ENCODE data around the gene PRKG2. TPM values are rescaled to one million over a fixed set of nuclear protein-coding genes. Genes with fewer than 3 reads are reported as not detected.

Gene PRKG2
- total RNA-seq, 2 donors from 2014 or later = 0.16 to 0.25 TPM

- Mint-ChIP-seq H3K36me3 (no peaks in the 10 kb centered on the region), H3K27ac (no peak overlapping the region), H3K9me3 (peaks cover 0 to 9% of the 10 kb centered on the region in 2 donors)
- DNase-seq (ENCODE audit: low spot score in 2 of 2) = no peak
- ATAC-seq = no peak
Observed at GRCh38 chr4:81221303-81222081, 6.5 kb upstream of the PRKG2 start.

GRCh38 chr4:81220271-81220670, 5.2 kb upstream of the PRKG2 start:
- Mint-ChIP-seq H3K9me3 (peaks cover 0 to 9% of the 10 kb centered on the region in 2 donors), H3K27ac (no peak overlapping the region), H3K36me3 (no peaks in the 10 kb centered on the region)
- no peak for DNase-seq (ENCODE audit: low spot score in 2 of 2)
- ATAC-seq = no peak

- H3K36me3 Mint-ChIP-seq = no peaks in the 10 kb centered on the region
- H3K9me3 Mint-ChIP-seq = peaks cover 0 to 9% of the 10 kb centered on the region in 2 donors
- DNase-seq (ENCODE audit: low spot score in 2 of 2) = no peak
- no peak overlapping the region for H3K27ac Mint-ChIP-seq
- no peak for ATAC-seq
Observed at GRCh38 chr4:81218206-81218605, 3.2 kb upstream of the PRKG2 start.

GRCh38 chr4:81217779-81218178, 2.8 kb upstream of the PRKG2 start:
- H3K27ac Mint-ChIP-seq = no peak overlapping the region
- no peak for ATAC-seq
- H3K36me3 Mint-ChIP-seq = no peaks in the 10 kb centered on the region
- DNase-seq (ENCODE audit: low spot score in 2 of 2) = no peak
- peaks cover 0 to 9% of the 10 kb centered on the region in 2 donors for H3K9me3 Mint-ChIP-seq

- no peak for ATAC-seq
- DNase-seq (ENCODE audit: low spot score in 2 of 2) = no peak
- Mint-ChIP-seq H3K27ac (no peak overlapping the region), H3K9me3 (peaks cover 0 to 4% of the 10 kb centered on the region in 2 donors), H3K36me3 (no peaks in the 10 kb centered on the region)
Observed at GRCh38 chr4:81215931-81216330, 909 bp upstream of the PRKG2 start.

- Mint-ChIP-seq H3K27ac (no peak overlapping the region), H3K9me3 (peaks cover 0 to 3% of the 10 kb centered on the region in 2 donors), H3K36me3 (no peaks in the 10 kb centered on the region)
- ATAC-seq (peak in 1 of 2 donors; percentile 72), DNase-seq (ENCODE audit: low spot score in 2 of 2) (peak in 1 of 2 donors; percentile 5)
Observed at GRCh38 chr4:81214144-81214880, 710 bp downstream of the PRKG2 start.

GRCh38 chr4:81213671-81214070, 1.4 kb downstream of the PRKG2 start:
- no peak overlapping the region for H3K27ac Mint-ChIP-seq
- no peaks in the 10 kb centered on the region for H3K36me3 Mint-ChIP-seq
- ATAC-seq (peak in 1 of 2 donors; percentile 32), DNase-seq (ENCODE audit: low spot score in 2 of 2) (no peak)
- H3K9me3 Mint-ChIP-seq = no peaks in the 10 kb centered on the region

- Mint-ChIP-seq H3K36me3 (no peaks in the 10 kb centered on the region), H3K9me3 (no peaks in the 10 kb centered on the region), H3K27ac (no peak overlapping the region)
- ATAC-seq = no peak
- DNase-seq (ENCODE audit: low spot score in 2 of 2) = no peak
Observed at GRCh38 chr4:81211956-81212355, 3.1 kb downstream of the PRKG2 start.

GRCh38 chr4:81207828-81208227, 7.2 kb downstream of the PRKG2 start:
- Mint-ChIP-seq H3K27ac (no peak overlapping the region), H3K36me3 (no peaks in the 10 kb centered on the region)
- ATAC-seq = no peak

GRCh38 chr4:81205302-81205701, 9.7 kb downstream of the PRKG2 start:
- Mint-ChIP-seq H3K9me3 (peaks cover 0 to 4% of the 10 kb centered on the region in 2 donors), H3K27ac (no peak overlapping the region), H3K36me3 (no peaks in the 10 kb centered on the region)
- DNase-seq (ENCODE audit: low spot score in 2 of 2) (no peak), ATAC-seq (no peak)

More at GRCh38 chr4:81207828-81208227, 7.2 kb downstream of the PRKG2 start:
- no peak for DNase-seq (ENCODE audit: low spot score in 2 of 2)
- H3K9me3 Mint-ChIP-seq = peaks cover 0 to 4% of the 10 kb centered on the region in 2 donors

GRCh38 chr4:81204571-81204970, 10.5 kb downstream of the PRKG2 start:
- Mint-ChIP-seq H3K9me3 (peaks cover 0 to 4% of the 10 kb centered on the region in 2 donors), H3K36me3 (no peaks in the 10 kb centered on the region), H3K27ac (no peak overlapping the region)
- no peak for DNase-seq (ENCODE audit: low spot score in 2 of 2)
- ATAC-seq = no peak

- ATAC-seq = peak in 1 of 2 donors; percentile 61
- Mint-ChIP-seq H3K27ac (no peak overlapping the region), H3K36me3 (no peaks in the 10 kb centered on the region), H3K9me3 (no peaks in the 10 kb centered on the region)
- DNase-seq (ENCODE audit: low spot score in 2 of 2) = no peak
Observed at GRCh38 chr4:81199831-81200230, 15.2 kb downstream of the PRKG2 start.

- Mint-ChIP-seq H3K36me3 (no peaks in the 10 kb centered on the region), H3K27ac (no peak overlapping the region), H3K9me3 (no peaks in the 10 kb centered on the region)
- no peak for DNase-seq (ENCODE audit: low spot score in 2 of 2)
- ATAC-seq = peak in 1 of 2 donors; percentile 79
Observed at GRCh38 chr4:81198609-81199008, 16.4 kb downstream of the PRKG2 start.

- Mint-ChIP-seq H3K9me3 (no peaks in the 10 kb centered on the region), H3K36me3 (no peaks in the 10 kb centered on the region), H3K27ac (no peak overlapping the region)
- DNase-seq (ENCODE audit: low spot score in 2 of 2) (no peak), ATAC-seq (no peak)
Observed at GRCh38 chr4:81197864-81198524, 17.0 kb downstream of the PRKG2 start.

GRCh38 chr4:81196126-81196650, 18.8 kb downstream of the PRKG2 start:
- DNase-seq (ENCODE audit: low spot score in 2 of 2) = no peak
- H3K27ac Mint-ChIP-seq = no peak overlapping the region
- peaks cover 0 to under 1% of the 10 kb centered on the region in 2 donors for H3K9me3 Mint-ChIP-seq
- H3K36me3 Mint-ChIP-seq = no peaks in the 10 kb centered on the region
- no peak for ATAC-seq

- no peaks in the 10 kb centered on the region for H3K36me3 Mint-ChIP-seq
Observed at GRCh38 chr4:81195475-81195874, 19.5 kb downstream of the PRKG2 start.

GRCh38 chr4:81194286-81194685, 20.7 kb downstream of the PRKG2 start:
- Mint-ChIP-seq H3K9me3 (peaks cover 0 to 3% of the 10 kb centered on the region in 2 donors), H3K27ac (no peak overlapping the region), H3K36me3 (no peaks in the 10 kb centered on the region)
- no peak for DNase-seq (ENCODE audit: low spot score in 2 of 2)
- ATAC-seq = no peak

More at GRCh38 chr4:81195475-81195874, 19.5 kb downstream of the PRKG2 start:
- DNase-seq (ENCODE audit: low spot score in 2 of 2) (no peak), ATAC-seq (no peak)
- no peak overlapping the region for H3K27ac Mint-ChIP-seq
- peaks cover 0 to 3% of the 10 kb centered on the region in 2 donors for H3K9me3 Mint-ChIP-seq
